HG03103 (cell line): ENCODE measurements around the gene PPP1CC.
"Not testable (repeated sequence)": the region's sequence is repeated elsewhere in the genome, so short reads cannot be mapped to it uniquely, and the experiment has no call there.

Experiments
- ATAC-seq: cut with Tn5 transposase; IDR thresholded peaks from one replicate; pipeline ENCODE4 v1.9.1; 2021; ENCODE audit warnings: low read depth; ENCODE audit not compliant: unreplicated experiment

The PPP1CC gene

GRCh38 chr12:110742718-110743570 lies at the start of gene PPP1CC:
Gene PPP1CC, minus strand, starts transcription at chr12:110742891. Its CDS starts 184 bp downstream, at chr12:110742707.
- ATAC-seq, result peak; percentile 70

GRCh38 chr12:110791589-110791988 lies 48.9 kb upstream of the PPP1CC start:
- ATAC-seq, result no peak

- ATAC-seq, result no peak
Observed at GRCh38 chr12:110790301-110790700, 47.6 kb upstream of the PPP1CC start.

GRCh38 chr12:110786012-110786411 lies 43.3 kb upstream of the PPP1CC start:
- ATAC-seq, result no peak

GRCh38 chr12:110785240-110785639 lies 42.5 kb upstream of the PPP1CC start:
- no peak for ATAC-seq

- no peak for ATAC-seq
Observed at GRCh38 chr12:110782922-110783321, 40.2 kb upstream of the PPP1CC start.

GRCh38 chr12:110782094-110782493 lies 39.4 kb upstream of the PPP1CC start:
- ATAC-seq, result no peak

GRCh38 chr12:110780448-110780847 lies 37.8 kb upstream of the PPP1CC start:
- ATAC-seq, result no peak

GRCh38 chr12:110778833-110779577 lies 36.3 kb upstream of the PPP1CC start:
- ATAC-seq, result no peak

GRCh38 chr12:110776410-110776809 lies 33.7 kb upstream of the PPP1CC start:
- peak; percentile 94 for ATAC-seq

GRCh38 chr12:110775997-110776396 lies 33.3 kb upstream of the PPP1CC start:
- no peak for ATAC-seq

- no peak for ATAC-seq
Observed at GRCh38 chr12:110774824-110775223, 32.1 kb upstream of the PPP1CC start.

GRCh38 chr12:110768960-110769359 lies 26.3 kb upstream of the PPP1CC start:
- ATAC-seq, result no peak

GRCh38 chr12:110767863-110768262 lies 25.2 kb upstream of the PPP1CC start:
- no peak for ATAC-seq

GRCh38 chr12:110766311-110767154 lies 23.8 kb upstream of the PPP1CC start:
- ATAC-seq, result no peak

- ATAC-seq, result not testable (repeated sequence)
Observed at GRCh38 chr12:110765572-110765971, 22.9 kb upstream of the PPP1CC start.

GRCh38 chr12:110765111-110765510 lies 22.4 kb upstream of the PPP1CC start:
- no peak for ATAC-seq

GRCh38 chr12:110763583-110763982 lies 20.9 kb upstream of the PPP1CC start:
- no peak for ATAC-seq

GRCh38 chr12:110762891-110763290 lies 20.2 kb upstream of the PPP1CC start:
- no peak for ATAC-seq

- no peak for ATAC-seq
Observed at GRCh38 chr12:110760204-110760609, 17.5 kb upstream of the PPP1CC start.

- ATAC-seq, result no peak
Observed at GRCh38 chr12:110758922-110759321, 16.2 kb upstream of the PPP1CC start.
